Lower leg skin (tissue), 3 donors: Measurements from ENCODE around the gene DMPK.

Experiments used
- POLR2A ChIP-seq, 2 donors: fragments of 450-650 bp; IDR thresholded peaks; one replicate each; pipeline ENCODE4 v1.6.1; 2016 to 2017; ENCODE audit warnings: antibody characterized with exemption in 2 of 2, mild to moderate bottlenecking in 1 of 2, moderate library complexity in 1 of 2
- TF ChIP-seq, protein P1 (sequence below), 3 donors: fragments of 450-650 bp; IDR thresholded peaks; one replicate each; pipeline ENCODE4 v1.5.1; 2016; ENCODE audit warnings: antibody characterized with exemption in 3 of 3, mild to moderate bottlenecking in 3 of 3, moderate library complexity in 2 of 3

DNA sequence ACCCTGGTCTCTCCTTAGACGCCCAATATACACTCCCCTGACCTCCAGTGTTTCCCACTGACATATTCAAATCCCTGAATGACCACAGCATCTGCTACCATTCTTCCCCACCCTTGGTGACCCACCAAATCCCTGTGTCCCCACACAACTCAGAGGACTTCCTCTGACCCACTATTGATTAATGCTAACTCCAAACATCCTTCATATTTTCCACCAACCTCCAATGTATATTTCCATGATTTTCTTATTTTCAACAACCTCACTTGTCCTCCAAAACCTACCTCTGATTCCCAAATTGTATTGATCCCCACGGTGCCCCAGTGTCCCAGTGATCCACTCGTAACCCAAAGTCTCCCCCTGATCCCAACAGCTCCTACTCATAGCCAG is 10.9 kb upstream of the DMPK start:
- TF ChIP-seq, protein P1, sequence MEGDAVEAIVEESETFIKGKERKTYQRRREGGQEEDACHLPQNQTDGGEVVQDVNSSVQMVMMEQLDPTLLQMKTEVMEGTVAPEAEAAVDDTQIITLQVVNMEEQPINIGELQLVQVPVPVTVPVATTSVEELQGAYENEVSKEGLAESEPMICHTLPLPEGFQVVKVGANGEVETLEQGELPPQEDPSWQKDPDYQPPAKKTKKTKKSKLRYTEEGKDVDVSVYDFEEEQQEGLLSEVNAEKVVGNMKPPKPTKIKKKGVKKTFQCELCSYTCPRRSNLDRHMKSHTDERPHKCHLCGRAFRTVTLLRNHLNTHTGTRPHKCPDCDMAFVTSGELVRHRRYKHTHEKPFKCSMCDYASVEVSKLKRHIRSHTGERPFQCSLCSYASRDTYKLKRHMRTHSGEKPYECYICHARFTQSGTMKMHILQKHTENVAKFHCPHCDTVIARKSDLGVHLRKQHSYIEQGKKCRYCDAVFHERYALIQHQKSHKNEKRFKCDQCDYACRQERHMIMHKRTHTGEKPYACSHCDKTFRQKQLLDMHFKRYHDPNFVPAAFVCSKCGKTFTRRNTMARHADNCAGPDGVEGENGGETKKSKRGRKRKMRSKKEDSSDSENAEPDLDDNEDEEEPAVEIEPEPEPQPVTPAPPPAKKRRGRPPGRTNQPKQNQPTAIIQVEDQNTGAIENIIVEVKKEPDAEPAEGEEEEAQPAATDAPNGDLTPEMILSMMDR (IDR thresholded peaks at IDR 0.05) = no peak
- no peak for TF ChIP-seq POLR2A (IDR thresholded peaks at IDR 0.05)
